C4-2B (cell line): ENCODE results near the gene PDLIM5.

Experiments
- H3K27ac ChIP-seq: fragments of 450-650 bp; 2 replicates; pipeline ENCODE4 v1.5.1; 2017
- CTCF ChIP-seq: fragments of 450-650 bp; conservative IDR thresholded peaks from 2 replicates; pipeline ENCODE4 v1.5.1; 2017; ENCODE audit warnings: mild to moderate bottlenecking
- ZFX ChIP-seq: fragments of 450-650 bp; IDR thresholded peaks from 2 replicates; pipeline ENCODE4 v1.6.1; 2017

The PDLIM5 gene

DNA sequence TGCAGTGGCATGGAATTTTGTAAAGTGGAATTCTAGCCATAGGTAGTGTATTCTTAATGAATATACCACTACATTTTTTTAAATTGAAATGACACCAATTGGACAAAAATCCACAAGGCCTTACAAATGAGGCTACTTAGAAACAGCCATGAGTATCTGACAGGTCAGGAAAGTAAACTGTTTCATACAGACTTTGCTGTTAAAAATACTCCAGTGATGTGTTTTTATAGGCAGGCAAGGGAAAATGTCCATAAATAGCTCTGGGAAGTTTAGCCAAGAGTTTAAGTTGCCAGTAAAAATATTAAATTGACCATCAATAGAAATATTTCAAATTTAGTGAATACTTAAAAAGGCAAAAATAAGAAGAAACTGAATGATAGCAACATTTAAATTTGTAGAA is 41.8 kb upstream of the PDLIM5 start:
- no peak for TF ChIP-seq ZFX
- TF ChIP-seq CTCF = no peak
- H3K27ac ChIP-seq = no peak overlapping the region

DNA sequence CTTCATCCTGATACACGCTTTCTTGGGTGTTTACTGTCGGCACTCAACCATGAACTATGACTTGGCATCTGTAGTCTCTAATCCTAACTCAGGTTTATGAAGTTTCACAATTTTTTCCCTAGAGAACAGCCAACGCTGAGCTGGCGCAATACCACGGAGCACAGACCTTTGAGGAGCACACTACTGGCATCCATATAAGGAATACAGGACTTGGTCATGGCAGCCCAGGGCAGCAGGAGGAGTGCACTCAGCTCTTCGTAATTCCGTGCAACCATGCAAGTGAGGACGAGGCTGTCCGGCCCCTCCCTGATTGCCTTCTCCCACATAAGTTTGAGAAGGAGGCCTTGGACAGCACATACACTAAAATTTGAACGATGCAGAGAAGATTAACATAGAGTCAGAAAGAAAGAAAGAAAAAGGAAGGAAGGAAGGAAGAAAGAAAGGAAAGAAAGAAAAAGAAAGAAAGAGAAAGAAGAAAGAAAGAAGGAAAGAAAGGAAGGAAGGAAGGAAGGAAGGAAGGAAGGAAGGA is 41.0 kb upstream of the PDLIM5 start:
- TF ChIP-seq ZFX (no peak), CTCF (no peak)
- peak overlapping the region; percentile 53 for H3K27ac ChIP-seq

- TF ChIP-seq CTCF (no peak), ZFX (no peak)
- no peak overlapping the region for H3K27ac ChIP-seq
Measured at GRCh38 chr4:94411296-94411695, 40.4 kb upstream of the PDLIM5 start.

- TF ChIP-seq ZFX (no peak), CTCF (no peak)
- no peak overlapping the region for H3K27ac ChIP-seq
Measured at GRCh38 chr4:94412019-94412657, 39.6 kb upstream of the PDLIM5 start.

DNA sequence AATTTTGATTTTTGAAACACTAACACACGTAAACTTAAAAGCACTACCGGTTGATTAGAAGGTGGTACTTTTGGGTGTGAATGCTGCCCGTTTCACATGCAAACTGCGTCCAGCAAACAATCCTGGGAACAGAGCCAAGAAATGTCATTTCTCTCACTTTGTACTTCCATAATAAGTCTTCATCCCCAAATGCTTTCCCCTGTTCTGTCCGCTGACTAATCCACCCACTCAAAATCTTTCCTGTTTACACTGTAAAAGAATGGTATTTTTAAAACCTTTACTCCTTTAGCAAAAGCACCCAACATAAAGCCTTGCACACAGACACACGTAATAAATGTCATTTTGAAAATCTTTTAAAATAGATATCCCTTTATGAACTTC is 39.1 kb upstream of the PDLIM5 start:
- no peak overlapping the region for H3K27ac ChIP-seq
- TF ChIP-seq CTCF = no peak
- no peak for TF ChIP-seq ZFX

GRCh38 chr4:94413085-94413840 is 38.5 kb upstream of the PDLIM5 start:
- no peak for TF ChIP-seq ZFX
- TF ChIP-seq CTCF = no peak
- H3K27ac ChIP-seq = no peak overlapping the region

- H3K27ac ChIP-seq = no peak overlapping the region
- TF ChIP-seq CTCF = no peak
- no peak for TF ChIP-seq ZFX
Measured at GRCh38 chr4:94414907-94415306, 36.8 kb upstream of the PDLIM5 start.
